ENCODE results near the gene ZFX.
A peak's percentile ranks its signal among the peaks of the same experiment; 100 is the strongest.
"Not testable (repeated sequence)": the region's sequence is repeated elsewhere in the genome, so short reads cannot be mapped to it uniquely, and the experiment has no call there.

Gene ZFX

GRCh38 chrX:24125028-24125612, 24.4 kb upstream of the ZFX start:
- no peak for DNase-seq (ENCODE audit: low read depth)
- H3K4me3 ChIP-seq (ENCODE audit: low read depth, low read length): no peak overlapping the region

GRCh38 chrX:24131476-24131875, 18.1 kb upstream of the ZFX start:
- no peak for TF ChIP-seq CTCF (conservative IDR thresholded peaks at IDR 0.05; ENCODE audit: low read depth, low read length)
- DNase-seq (ENCODE audit: low read depth): no peak
- no peak overlapping the region for H3K4me3 ChIP-seq (ENCODE audit: low read depth, low read length)

More at GRCh38 chrX:24125028-24125612, 24.4 kb upstream of the ZFX start:
- TF ChIP-seq CTCF (conservative IDR thresholded peaks at IDR 0.05; ENCODE audit: low read depth, low read length): no peak

- no peak overlapping the region for H3K4me3 ChIP-seq (ENCODE audit: low read depth, low read length)
- DNase-seq (ENCODE audit: low read depth): no peak
- TF ChIP-seq CTCF (conservative IDR thresholded peaks at IDR 0.05; ENCODE audit: low read depth, low read length): no peak
Measured at GRCh38 chrX:24133312-24133711, 16.2 kb upstream of the ZFX start.

- H3K4me3 ChIP-seq (ENCODE audit: low read depth, low read length); DNase-seq (ENCODE audit: low read depth): not testable (repeated sequence)
Measured at GRCh38 chrX:24135768-24136167, 13.8 kb upstream of the ZFX start.

- DNase-seq (ENCODE audit: low read depth): no peak
- no peak for TF ChIP-seq CTCF (conservative IDR thresholded peaks at IDR 0.05; ENCODE audit: low read depth, low read length)
- H3K4me3 ChIP-seq (ENCODE audit: low read depth, low read length): no peak overlapping the region
Measured at GRCh38 chrX:24137192-24137591, 12.3 kb upstream of the ZFX start.

GRCh38 chrX:24143982-24144381, 5.5 kb upstream of the ZFX start:
- DNase-seq (ENCODE audit: low read depth): not testable (repeated sequence)

GRCh38 chrX:24144528-24144927, 5.0 kb upstream of the ZFX start:
- no peak for TF ChIP-seq CTCF (conservative IDR thresholded peaks at IDR 0.05; ENCODE audit: low read depth, low read length)
- no peak overlapping the region for H3K4me3 ChIP-seq (ENCODE audit: low read depth, low read length)
- DNase-seq (ENCODE audit: low read depth): no peak

More at GRCh38 chrX:24143982-24144381, 5.5 kb upstream of the ZFX start:
- H3K4me3 ChIP-seq (ENCODE audit: low read depth, low read length): not testable (repeated sequence)

- DNase-seq (ENCODE audit: low read depth): peak; percentile 39
- TF ChIP-seq CTCF (conservative IDR thresholded peaks at IDR 0.05; ENCODE audit: low read depth, low read length): peak; percentile 31
- no peak overlapping the region for H3K4me3 ChIP-seq (ENCODE audit: low read depth, low read length)
Measured at GRCh38 chrX:24145303-24146186, 4.0 kb upstream of the ZFX start.
